IMR-90 (cell line): ENCODE data around the gene HEXIM1. TPM values are rescaled to one million over a fixed set of nuclear protein-coding genes. Genes with fewer than 3 reads are reported as not detected.

Experiments
- ATAC-seq: fragments of 200-7000 bp; cut with Tn5 transposase; 2 replicates; pipeline ENCODE4 v1.9.1; 2020; ENCODE audit warnings: low read depth, mild to moderate bottlenecking, moderate library complexity
- BruUV-seq: library from RNA; stranded (reverse); fragments of 400-500 nt; replicated peaks from 2 replicates; lab custom pipeline; 2021; lab: Mats Ljungman, UMichigan
- CTCF ChIA-PET: fragments of 300-600 bp; formaldehyde crosslinking; extraction: SDS; loops from one replicate; lab custom pipeline; 2021; ENCODE audit warnings: antibody characterized with exemption; lab: Yijun Ruan, JAX
- POLR2A ChIA-PET: fragments of 300-600 bp; sonication (Branson Sonifier 250); formaldehyde crosslinking; loops from one replicate; lab custom pipeline; 2022; ENCODE audit warnings: antibody characterized with exemption; ENCODE audit not compliant: unreplicated experiment; lab: Charles Lee
- DNase-seq: peaks from one replicate; pipeline ENCODE4 v3.0.0; 2013
- H2AFZ ChIP-seq: replicated peaks from 2 replicates; pipeline ENCODE3; 2013; ENCODE audit warnings: low read length, mild to moderate bottlenecking; ENCODE audit not compliant: poor library complexity
- H2AK5ac ChIP-seq: 2 replicates; pipeline ENCODE4 v1.6.1; 2013; ENCODE audit warnings: low read depth, low read length, inconsistent platforms
- H2AK9ac ChIP-seq: replicated peaks from 2 replicates; pipeline ENCODE3; 2013; ENCODE audit warnings: mild to moderate bottlenecking, low read depth, low read length, moderate library complexity; ENCODE audit not compliant: poor library complexity
- H2BK120ac ChIP-seq: 2 replicates; pipeline ENCODE4 v1.6.1; 2013; ENCODE audit warnings: low read depth, low read length, inconsistent platforms
- H2BK15ac ChIP-seq: 3 replicates; pipeline ENCODE4 v1.6.1; 2013; ENCODE audit warnings: low read depth, low read length, inconsistent platforms
- H2BK20ac ChIP-seq: 2 replicates; pipeline ENCODE4 v1.6.1; 2013; ENCODE audit warnings: low read depth, mild to moderate bottlenecking, inconsistent platforms, low read length, moderate library complexity
- H2BK5ac ChIP-seq: 2 replicates; pipeline ENCODE4 v1.6.1; 2013; ENCODE audit warnings: mild to moderate bottlenecking, low read depth, low read length, inconsistent platforms; ENCODE audit not compliant: poor library complexity, severe bottlenecking
- H3K14ac ChIP-seq: replicated peaks from 2 replicates; pipeline ENCODE4 v1.6.1; 2013; ENCODE audit warnings: low read depth, low read length, inconsistent platforms
- H3K18ac ChIP-seq: 2 replicates; pipeline ENCODE4 v1.6.1; 2013; ENCODE audit warnings: low read depth, low read length, control low read depth
- H3K23ac ChIP-seq: 2 replicates; pipeline ENCODE4 v1.6.1; 2013; ENCODE audit warnings: low read depth, low read length, inconsistent platforms
- H3K27ac ChIP-seq: 2 replicates; pipeline ENCODE4 v1.5.1; 2013; ENCODE audit warnings: mild to moderate bottlenecking, control low read depth, low read length; ENCODE audit not compliant: insufficient read depth
- H3K27me3 ChIP-seq: 2 replicates; pipeline ENCODE4 v1.6.1; 2013; ENCODE audit warnings: low read length; ENCODE audit not compliant: control insufficient read depth, insufficient read depth
- H3K36me3 ChIP-seq: 2 replicates; pipeline ENCODE4 v1.6.1; 2013; ENCODE audit warnings: low read length, mixed read lengths; ENCODE audit not compliant: control insufficient read depth, insufficient read depth
- H3K4ac ChIP-seq: 2 replicates; pipeline ENCODE4 v1.6.1; 2013; ENCODE audit warnings: low read depth, low read length, inconsistent platforms
- H3K4me1 ChIP-seq: 2 replicates; pipeline ENCODE4 v1.6.1; 2013; ENCODE audit warnings: low read length, mixed read lengths; ENCODE audit not compliant: control insufficient read depth, insufficient read depth
- H3K4me2 ChIP-seq: 2 replicates; pipeline ENCODE4 v1.6.1; 2013; ENCODE audit warnings: low read depth, mild to moderate bottlenecking, control low read depth, low read length, moderate library complexity
- H3K4me3 ChIP-seq: 2 replicates; pipeline ENCODE4 v1.5.1; 2013; ENCODE audit warnings: low read depth, mild to moderate bottlenecking, control low read depth, low read length, moderate library complexity; ENCODE audit not compliant: insufficient read depth
- H3K56ac ChIP-seq: 2 replicates; pipeline ENCODE4 v1.6.1; 2013; ENCODE audit warnings: low read length, inconsistent platforms; ENCODE audit not compliant: insufficient read depth; ENCODE audit errors: extremely low read depth
- H3K79me1 ChIP-seq, 2 experiments: 2 replicates each; pipeline ENCODE4 v1.6.1; 2013; ENCODE audit warnings: low read length in 2 of 2, inconsistent platforms in 1 of 2, low read depth in 1 of 2
- H3K9ac ChIP-seq: 2 replicates; pipeline ENCODE4 v1.6.1; 2013; ENCODE audit warnings: low read depth, low read length, control low read depth
- H3K9me1 ChIP-seq: 2 replicates; pipeline ENCODE4 v1.6.1; 2013; ENCODE audit warnings: low read length, inconsistent platforms; ENCODE audit not compliant: insufficient read depth
- H3K9me3 ChIP-seq: 2 replicates; pipeline ENCODE4 v1.6.1; 2013; ENCODE audit warnings: low read length; ENCODE audit not compliant: control insufficient read depth, insufficient read depth
- H4K20me1 ChIP-seq: 2 replicates; pipeline ENCODE4 v1.6.1; 2013; ENCODE audit warnings: low read length, inconsistent platforms; ENCODE audit not compliant: insufficient read depth
- H4K5ac ChIP-seq: 2 replicates; pipeline ENCODE4 v1.6.1; 2013; ENCODE audit warnings: mild to moderate bottlenecking, low read depth, low read length, control low read depth
- H4K8ac ChIP-seq, 2 experiments: 2 replicates each; pipeline ENCODE4 v1.6.1; 2013; ENCODE audit warnings: low read depth in 2 of 2, low read length in 2 of 2, control low read depth in 1 of 2, inconsistent platforms in 1 of 2
- H4K91ac ChIP-seq: 2 replicates; pipeline ENCODE4 v1.6.1; 2013; ENCODE audit warnings: low read depth, low read length, inconsistent platforms; ENCODE audit not compliant: insufficient read depth
- CTCF ChIP-seq: conservative IDR thresholded peaks from 2 replicates; pipeline ENCODE4 v1.5.1; 2012; ENCODE audit warnings: mild to moderate bottlenecking, low read depth, low read length, improper control_type of control experiment
- MAZ ChIP-seq: IDR thresholded peaks from 2 replicates; pipeline ENCODE4 v1.6.1; 2012; ENCODE audit warnings: low read depth, mild to moderate bottlenecking, low read length, improper control_type of control experiment, moderate library complexity, borderline replicate concordance
- RFX5 ChIP-seq: IDR thresholded peaks from 2 replicates; pipeline ENCODE4 v1.8.0; 2012; ENCODE audit warnings: low read depth, mild to moderate bottlenecking, low read length, moderate library complexity
- WGBS, 2 experiments: methylation state at CpG; one replicate each; pipeline versions ENCODE4 v1.1.5 to v1.1.7; 2013; ENCODE audit warnings: missing lambda C conversion rate in 2 of 2; ENCODE audit not compliant: insufficient read length in 1 of 2; ENCODE audit errors: extremely low coverage in 2 of 2; 5-methylcytosine and 5-hydroxymethylcytosine counted together
- dilution Hi-C: fragments of 300-500 bp; cut with HindIII; formaldehyde crosslinking; loops from one replicate; pipeline ENCODE4 v1.14.3; 2018; ENCODE audit warnings: low sequenced_read_pairs; ENCODE audit not compliant: unreplicated experiment
- in situ Hi-C: fragments of 300-500 bp; cut with MboI; formaldehyde crosslinking; loops from 3 replicates; pipeline ENCODE4 v1.14.3; 2019; ENCODE audit warnings: low sequenced_read_pairs, inconsistent platforms, mixed read lengths
- intact Hi-C: fragments of 100-400 bp; cut with micrococcal nuclease; formaldehyde crosslinking; loops from 2 replicates; pipeline ENCODE4 v1.10.0; 2022
- polyA plus RNA-seq, 3 experiments: library from polyadenylated mRNA; depleted of rRNA; stranded (reverse); fragments of >200 nt; gene quantifications; 2 replicates each; pipeline ENCODE4 v1.2.3, GENCODE V29; 2012; ENCODE audit warnings: low replicate concordance in 1 of 3
- total RNA-seq: library from RNA; depleted of rRNA; stranded (reverse); fragments of >200 nt; gene quantifications from 2 replicates; pipeline ENCODE4 v1.2.3, GENCODE V29; 2012

The HEXIM1 gene
- total and polyA plus RNA-seq, 2 of the 4 experiments (the other 2 are of a cell fraction) = 5.9 to 14.5 TPM

GRCh38 chr17:45135978-45136791 is 12.1 kb upstream of the HEXIM1 start:
- H2BK5ac ChIP-seq = no peak overlapping the region
- no peak for ATAC-seq

More at GRCh38 chr17:45135978-45136791, 12.1 kb upstream of the HEXIM1 start:
- H4K8ac ChIP-seq = peak overlapping the region; percentile 55 to 91
- H2AK9ac ChIP-seq = peak overlapping the region; percentile 92
- intact Hi-C loops = loop anchor here (1.0 kb wide), 2 partner anchors 25 to 61 kb away; partner anchors contain the start of gene HEXIM2
- dilution Hi-C loops = no loop called here
- peaks cover 5% of the 10 kb centered on the region; the same call in 1 of the 2 replicates for H4K20me1 ChIP-seq
- peaks cover 11% of the 10 kb centered on the region for H3K4me1 ChIP-seq
- H4K5ac ChIP-seq = peak overlapping the region; percentile 5
- no peak overlapping the region for H3K18ac ChIP-seq
- no peaks in the 10 kb centered on the region for H3K27me3 ChIP-seq
- peak overlapping the region; percentile 71 for H2AK5ac ChIP-seq
- H3K36me3 ChIP-seq = peaks cover 2% of the 10 kb centered on the region; the same call in 1 of the 2 replicates
- H3K4me3 ChIP-seq = peak overlapping the region; percentile 47
- H4K91ac ChIP-seq = 0 out of 2 replicates have a peak overlapping the region, but pooled peaks have one; percentile 29
- H3K9me1 ChIP-seq = peaks cover 4% of the 10 kb centered on the region
- ChIA-PET CTCF (interaction anchor here (0.6 to 2.3 kb wide), 43 partner anchors 8 to 290 kb away, joined by 3 to 59 read pairs (median 4); partner anchors contain the start of genes HEXIM1, HEXIM2 and MAP3K14), POLR2A (interaction anchor here (0.6 to 2.4 kb wide), 4 partner anchors 13 to 87 kb away, joined by 3 to 33 read pairs (median 6); partner anchors contain the start of genes HEXIM1 and HEXIM2)
- no peak for DNase-seq
- in situ Hi-C loops = loop anchor here (5.0 kb wide), 1 partner anchor 61 kb away; no protein-coding TSS in a partner anchor
- H2BK20ac ChIP-seq = no peak overlapping the region
- H3K79me1 ChIP-seq = peaks cover 10 to 16% of the 10 kb centered on the region in 2 experiments; a peak in 3 of 4 replicates
- H3K23ac ChIP-seq = peak overlapping the region; percentile 11; the same call in 1 of the 2 replicates
- TF ChIP-seq RFX5 = no peak
- TF ChIP-seq MAZ = no peak
- no peak for TF ChIP-seq CTCF
- peak overlapping the region; percentile 75 for H3K4me2 ChIP-seq
- H3K9ac ChIP-seq = peak overlapping the region; percentile 44
- no peak overlapping the region for H2BK15ac ChIP-seq
- no TSS peak for BruUV-seq
- no peaks in the 10 kb centered on the region for H3K9me3 ChIP-seq
- peak overlapping the region; percentile 81 for H3K4ac ChIP-seq
- peak overlapping the region; percentile 91 for H2AFZ ChIP-seq
- peak overlapping the region; percentile 71 for H3K14ac ChIP-seq
- H2BK120ac ChIP-seq = peak overlapping the region; percentile 15; the same call in 1 of the 2 replicates
- WGBS, 2 experiments = 66% methylated on average over 13 of the region's 21 CpGs; no CpG with 5 or more reads in 1 of the 2 experiments
- H3K27ac ChIP-seq = peak overlapping the region; percentile 4
- peak overlapping the region; percentile 45; the same call in 1 of the 2 replicates for H3K56ac ChIP-seq
